Transverse colon (tissue), 4 donors: ENCODE measurements around the gene MKNK1.

Source experiments
- EP300 ChIP-seq: sonication (generic); formaldehyde crosslinking; IDR thresholded peaks from one replicate; pipeline ENCODE4 v1.6.1; 2017; ENCODE audit warnings: antibody characterized with exemption, low read depth
- POLR2A ChIP-seq: fragments of 450-650 bp; IDR thresholded peaks from one replicate; pipeline ENCODE4 v1.6.1; 2016; ENCODE audit warnings: antibody characterized with exemption, mild to moderate bottlenecking, moderate library complexity
- POLR2AphosphoS5 ChIP-seq, 3 donors: sonication (generic); formaldehyde crosslinking; IDR thresholded peaks; one replicate each; pipeline ENCODE4 v1.6.1; 2016; ENCODE audit warnings: antibody characterized with exemption in 3 of 3
- TF ChIP-seq, protein P1 (sequence below), 5 experiments: fragments of 200-600 bp in 3 of 5; fragments of 450-650 bp in 2 of 5; sonication (generic) in 3 of 5; IDR thresholded peaks; 1 replicate in 2 of 5; 2 replicates in 3 of 5; pipeline ENCODE4 v1.5.1; 2016 to 2017; ENCODE audit warnings: antibody characterized with exemption in 5 of 5, inconsistent platforms in 3 of 5, mild to moderate bottlenecking in 2 of 5, moderate library complexity in 1 of 5

GRCh38 chr1:46563341-46563740 is 40.7 kb downstream of the MKNK1 start:
- TF ChIP-seq EP300 (no peak), POLR2AphosphoS5 (IDR thresholded peaks at IDR 0.05) (no peak), POLR2A (no peak)
- TF ChIP-seq, protein P1, sequence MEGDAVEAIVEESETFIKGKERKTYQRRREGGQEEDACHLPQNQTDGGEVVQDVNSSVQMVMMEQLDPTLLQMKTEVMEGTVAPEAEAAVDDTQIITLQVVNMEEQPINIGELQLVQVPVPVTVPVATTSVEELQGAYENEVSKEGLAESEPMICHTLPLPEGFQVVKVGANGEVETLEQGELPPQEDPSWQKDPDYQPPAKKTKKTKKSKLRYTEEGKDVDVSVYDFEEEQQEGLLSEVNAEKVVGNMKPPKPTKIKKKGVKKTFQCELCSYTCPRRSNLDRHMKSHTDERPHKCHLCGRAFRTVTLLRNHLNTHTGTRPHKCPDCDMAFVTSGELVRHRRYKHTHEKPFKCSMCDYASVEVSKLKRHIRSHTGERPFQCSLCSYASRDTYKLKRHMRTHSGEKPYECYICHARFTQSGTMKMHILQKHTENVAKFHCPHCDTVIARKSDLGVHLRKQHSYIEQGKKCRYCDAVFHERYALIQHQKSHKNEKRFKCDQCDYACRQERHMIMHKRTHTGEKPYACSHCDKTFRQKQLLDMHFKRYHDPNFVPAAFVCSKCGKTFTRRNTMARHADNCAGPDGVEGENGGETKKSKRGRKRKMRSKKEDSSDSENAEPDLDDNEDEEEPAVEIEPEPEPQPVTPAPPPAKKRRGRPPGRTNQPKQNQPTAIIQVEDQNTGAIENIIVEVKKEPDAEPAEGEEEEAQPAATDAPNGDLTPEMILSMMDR (IDR thresholded peaks at IDR 0.05) = no peak
